ENCODE measurements around the gene JADE1.

JADE1 gene

GRCh38 chr4:128796934-128797333 lies 12.6 kb upstream of the JADE1 start:
- no peak overlapping the region for H3K4me2 ChIP-seq (ENCODE audit: low read depth, low read length, poor library complexity, severe bottlenecking)
- H3K9me2 ChIP-seq (replicated peaks; ENCODE audit: insufficient read depth, low read length), result no peaks in the 10 kb centered on the region
- no peaks in the 10 kb centered on the region for H3K27me3 ChIP-seq (ENCODE audit: low read length)
- no peak overlapping the region for H3K9ac ChIP-seq (ENCODE audit: low read length)
- TF ChIP-seq EZH2phosphoT487 (conservative IDR thresholded peaks at IDR 0.05; ENCODE audit: low read length), result no peak
- TF ChIP-seq, protein P1, sequence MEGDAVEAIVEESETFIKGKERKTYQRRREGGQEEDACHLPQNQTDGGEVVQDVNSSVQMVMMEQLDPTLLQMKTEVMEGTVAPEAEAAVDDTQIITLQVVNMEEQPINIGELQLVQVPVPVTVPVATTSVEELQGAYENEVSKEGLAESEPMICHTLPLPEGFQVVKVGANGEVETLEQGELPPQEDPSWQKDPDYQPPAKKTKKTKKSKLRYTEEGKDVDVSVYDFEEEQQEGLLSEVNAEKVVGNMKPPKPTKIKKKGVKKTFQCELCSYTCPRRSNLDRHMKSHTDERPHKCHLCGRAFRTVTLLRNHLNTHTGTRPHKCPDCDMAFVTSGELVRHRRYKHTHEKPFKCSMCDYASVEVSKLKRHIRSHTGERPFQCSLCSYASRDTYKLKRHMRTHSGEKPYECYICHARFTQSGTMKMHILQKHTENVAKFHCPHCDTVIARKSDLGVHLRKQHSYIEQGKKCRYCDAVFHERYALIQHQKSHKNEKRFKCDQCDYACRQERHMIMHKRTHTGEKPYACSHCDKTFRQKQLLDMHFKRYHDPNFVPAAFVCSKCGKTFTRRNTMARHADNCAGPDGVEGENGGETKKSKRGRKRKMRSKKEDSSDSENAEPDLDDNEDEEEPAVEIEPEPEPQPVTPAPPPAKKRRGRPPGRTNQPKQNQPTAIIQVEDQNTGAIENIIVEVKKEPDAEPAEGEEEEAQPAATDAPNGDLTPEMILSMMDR (IDR thresholded peaks at IDR 0.05; ENCODE audit: insufficient read depth, low read length, poor library complexity, severe bottlenecking), result no peak
- H3K79me2 ChIP-seq (ENCODE audit: insufficient read depth, low read length), result no peaks in the 10 kb centered on the region
- no peaks in the 10 kb centered on the region for H3K36me3 ChIP-seq (ENCODE audit: low read length)
- H3F3A ChIP-seq (ENCODE audit: insufficient read depth), result no peaks in the 10 kb centered on the region
- H2AFZ ChIP-seq (ENCODE audit: low read depth, low read length, severe bottlenecking), result no peak overlapping the region
- H3K27ac ChIP-seq (ENCODE audit: low read depth, low read length), result no peak overlapping the region
- no peak overlapping the region for H3K4me3 ChIP-seq (ENCODE audit: insufficient read depth, low read length, poor library complexity, severe bottlenecking)
- H4K20me1 ChIP-seq (ENCODE audit: low read depth, low read length), result no peaks in the 10 kb centered on the region
- no peaks in the 10 kb centered on the region for H3K9me3 ChIP-seq (ENCODE audit: insufficient read depth, low read length)

- H3K9ac ChIP-seq (ENCODE audit: low read length), result no peak overlapping the region
- H3K79me2 ChIP-seq (ENCODE audit: insufficient read depth, low read length), result no peaks in the 10 kb centered on the region
- no peaks in the 10 kb centered on the region for H3F3A ChIP-seq (ENCODE audit: insufficient read depth)
- TF ChIP-seq EZH2phosphoT487 (conservative IDR thresholded peaks at IDR 0.05; ENCODE audit: low read length), result no peak
- TF ChIP-seq, protein P1 (IDR thresholded peaks at IDR 0.05; ENCODE audit: insufficient read depth, low read length, poor library complexity, severe bottlenecking), result no peak
- H3K36me3 ChIP-seq (ENCODE audit: low read length), result no peaks in the 10 kb centered on the region
- H2AFZ ChIP-seq (ENCODE audit: low read depth, low read length, severe bottlenecking), result no peak overlapping the region
- H4K20me1 ChIP-seq (ENCODE audit: low read depth, low read length), result no peaks in the 10 kb centered on the region
- H3K27ac ChIP-seq (ENCODE audit: low read depth, low read length), result no peak overlapping the region
- no peak overlapping the region for H3K4me2 ChIP-seq (ENCODE audit: low read depth, low read length, poor library complexity, severe bottlenecking)
- H3K9me3 ChIP-seq (ENCODE audit: insufficient read depth, low read length), result no peaks in the 10 kb centered on the region
- H3K4me3 ChIP-seq (ENCODE audit: insufficient read depth, low read length, poor library complexity, severe bottlenecking), result no peak overlapping the region
- no peaks in the 10 kb centered on the region for H3K27me3 ChIP-seq (ENCODE audit: low read length)
- no peaks in the 10 kb centered on the region for H3K9me2 ChIP-seq (replicated peaks; ENCODE audit: insufficient read depth, low read length)
Observed at GRCh38 chr4:128800284-128800683, 9.2 kb upstream of the JADE1 start.

DNA sequence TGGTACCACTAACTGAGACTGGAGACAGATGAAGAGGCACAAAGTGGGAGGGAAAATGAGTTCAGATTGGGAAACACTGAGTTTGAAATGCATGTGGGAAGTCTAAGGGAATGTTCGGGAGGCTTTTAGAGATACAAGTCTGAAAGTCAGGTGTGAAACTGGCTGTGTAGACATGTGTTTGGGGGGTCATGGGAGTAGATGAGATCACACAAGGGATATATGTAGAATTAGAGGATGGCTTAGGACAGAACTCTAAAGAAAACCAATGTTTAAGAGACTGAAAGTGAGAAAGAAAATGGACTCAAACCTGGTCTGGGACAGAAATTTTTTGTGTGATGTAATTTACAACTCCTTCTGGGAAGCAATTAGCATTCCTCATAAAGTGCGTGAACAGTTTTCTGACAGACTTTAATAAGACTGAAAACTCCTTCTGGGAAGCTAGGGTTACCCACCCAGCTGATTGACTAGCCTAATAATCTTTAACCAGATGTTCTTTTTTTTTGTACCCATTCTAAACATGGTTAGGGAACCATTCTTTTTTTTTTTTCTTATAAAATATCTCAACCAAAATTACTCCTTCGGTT lies 8.7 kb upstream of the JADE1 start:
- Histone ChIP-seq H4K20me1 (ENCODE audit: low read depth, low read length) (no peaks in the 10 kb centered on the region), H3K9me2 (replicated peaks; ENCODE audit: insufficient read depth, low read length) (no peaks in the 10 kb centered on the region), H3K79me2 (ENCODE audit: insufficient read depth, low read length) (no peaks in the 10 kb centered on the region), H3F3A (ENCODE audit: insufficient read depth) (no peaks in the 10 kb centered on the region), H2AFZ (ENCODE audit: low read depth, low read length, severe bottlenecking) (no peak overlapping the region), H3K4me2 (ENCODE audit: low read depth, low read length, poor library complexity, severe bottlenecking) (no peak overlapping the region), H3K27me3 (ENCODE audit: low read length) (no peaks in the 10 kb centered on the region), H3K27ac (ENCODE audit: low read depth, low read length) (no peak overlapping the region), H3K4me3 (ENCODE audit: insufficient read depth, low read length, poor library complexity, severe bottlenecking) (no peak overlapping the region), H3K36me3 (ENCODE audit: low read length) (no peaks in the 10 kb centered on the region), H3K9ac (ENCODE audit: low read length) (no peak overlapping the region), H3K9me3 (ENCODE audit: insufficient read depth, low read length) (no peaks in the 10 kb centered on the region)
- TF ChIP-seq EZH2phosphoT487 (conservative IDR thresholded peaks at IDR 0.05; ENCODE audit: low read length), result no peak
- TF ChIP-seq, protein P1 (IDR thresholded peaks at IDR 0.05; ENCODE audit: insufficient read depth, low read length, poor library complexity, severe bottlenecking), result no peak
